NCI-H2171 (cell line): ENCODE results near the gene MLC1.

ENCODE experiments used
- DNase-seq: peaks from one replicate; lab custom pipeline; 2025; lab: John Stamatoyannopoulos, UW

The MLC1 gene

DNA sequence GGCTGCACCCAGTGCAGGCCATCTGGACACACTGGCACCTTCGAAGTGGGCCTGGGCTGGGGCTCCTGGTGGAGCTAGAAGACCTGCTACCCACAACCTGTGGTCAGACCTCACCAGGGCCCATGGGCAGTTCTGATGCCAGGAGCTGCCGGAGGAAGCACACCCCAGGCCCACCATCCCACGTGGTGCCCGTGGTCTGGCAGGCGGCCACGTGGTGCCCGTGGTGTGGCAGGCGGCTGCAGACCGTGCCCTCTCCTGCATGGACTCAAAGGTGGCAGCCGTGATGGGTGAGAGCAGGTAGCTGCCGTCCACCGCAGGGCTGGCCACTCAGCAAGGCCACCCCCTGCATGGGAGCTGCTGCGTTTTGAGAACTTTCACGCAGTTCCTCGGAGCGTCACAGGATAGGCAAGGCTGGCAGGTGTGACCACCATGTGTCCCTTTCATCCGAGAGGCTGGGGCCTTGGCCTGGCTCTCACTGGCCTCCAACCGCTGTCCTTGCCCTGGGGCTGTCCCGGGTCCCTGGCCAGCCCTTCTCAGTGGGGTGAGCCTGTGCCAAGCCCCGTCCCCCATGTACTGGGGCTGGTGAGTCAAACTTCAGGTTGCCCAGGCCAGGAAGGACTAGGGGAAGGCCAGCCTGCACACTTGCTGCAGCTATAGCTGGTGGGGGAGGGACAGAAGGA is 68.8 kb downstream of the MLC1 start:
- DNase-seq: no peak

DNA sequence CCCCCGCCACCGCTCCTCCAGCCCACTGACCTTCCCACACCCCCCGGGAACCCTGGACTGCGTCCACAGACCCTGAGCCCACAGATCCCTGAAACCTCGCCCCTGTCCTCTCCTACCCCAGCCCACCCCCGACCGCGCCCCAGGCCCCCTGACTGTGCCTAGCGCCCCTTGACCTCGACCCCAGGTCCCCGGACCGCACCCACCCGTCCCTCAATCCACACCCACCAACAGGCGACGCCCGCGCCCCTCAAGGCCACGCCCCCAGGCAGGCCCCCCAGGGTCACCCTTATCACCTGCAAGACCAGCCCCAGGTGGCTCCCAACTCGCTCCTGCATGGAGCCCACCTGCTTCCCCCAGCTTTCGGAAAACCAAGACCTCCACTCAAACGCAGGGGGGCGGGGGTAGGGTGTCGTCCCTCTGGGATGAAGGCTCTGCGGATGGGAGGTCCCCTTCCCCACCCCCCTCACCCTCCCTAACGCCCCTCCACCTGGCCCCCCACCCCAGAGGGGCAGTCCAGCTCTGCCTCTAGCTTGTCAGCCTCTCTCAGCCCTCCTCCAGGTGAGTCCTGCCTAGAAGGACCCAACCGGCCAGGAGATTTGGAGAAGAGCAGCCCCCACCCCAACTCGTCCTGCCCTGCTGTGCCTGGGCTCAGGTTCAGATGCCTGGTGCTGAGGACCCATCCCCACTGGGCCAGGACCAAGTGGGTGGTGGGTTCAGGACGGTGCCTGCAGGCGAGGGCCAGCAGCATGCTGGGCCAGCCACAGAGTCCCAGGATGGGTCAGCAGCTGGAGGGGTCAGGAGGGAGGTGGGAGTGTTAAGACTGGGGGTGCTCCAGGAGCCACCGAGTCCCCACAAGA is 69.5 kb downstream of the MLC1 start:
- no peak for DNase-seq

DNA sequence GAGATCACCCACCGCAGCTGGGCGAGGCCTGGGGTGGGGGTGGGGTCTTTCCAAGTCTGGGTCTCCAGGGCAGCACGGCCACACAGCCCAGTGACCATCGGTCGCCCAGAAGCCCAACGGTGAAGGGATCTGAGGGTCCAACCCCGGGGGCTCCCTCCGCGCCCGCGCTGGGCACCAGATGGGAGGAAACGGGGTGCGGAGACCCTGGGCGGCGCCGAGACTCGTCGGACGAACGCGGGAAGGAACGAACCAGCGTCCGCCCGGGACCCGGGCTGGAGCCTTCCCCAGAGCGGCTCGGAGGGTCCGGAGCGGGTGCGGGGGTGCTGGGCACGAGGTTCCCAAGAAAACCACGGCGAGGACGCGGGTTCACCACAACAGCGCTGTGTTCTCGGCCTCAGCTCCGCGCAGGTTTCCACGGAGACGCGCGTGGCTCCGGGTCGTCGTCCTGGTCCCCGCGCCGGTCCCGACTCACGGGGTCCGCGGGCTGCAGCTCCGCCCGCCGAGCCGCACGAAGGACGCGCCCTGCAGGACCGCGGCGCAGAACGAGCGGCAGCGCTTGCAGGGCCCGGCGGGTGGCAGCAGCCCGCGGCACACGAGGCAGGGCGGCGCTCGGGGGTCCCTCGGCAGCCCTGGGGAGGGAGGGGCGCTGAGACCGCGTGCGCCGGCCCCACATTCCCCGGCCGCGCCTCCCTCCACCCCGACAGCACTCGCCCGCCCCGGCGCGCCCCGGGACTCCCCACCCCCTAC is 70.4 kb downstream of the MLC1 start:
- no peak for DNase-seq

DNA sequence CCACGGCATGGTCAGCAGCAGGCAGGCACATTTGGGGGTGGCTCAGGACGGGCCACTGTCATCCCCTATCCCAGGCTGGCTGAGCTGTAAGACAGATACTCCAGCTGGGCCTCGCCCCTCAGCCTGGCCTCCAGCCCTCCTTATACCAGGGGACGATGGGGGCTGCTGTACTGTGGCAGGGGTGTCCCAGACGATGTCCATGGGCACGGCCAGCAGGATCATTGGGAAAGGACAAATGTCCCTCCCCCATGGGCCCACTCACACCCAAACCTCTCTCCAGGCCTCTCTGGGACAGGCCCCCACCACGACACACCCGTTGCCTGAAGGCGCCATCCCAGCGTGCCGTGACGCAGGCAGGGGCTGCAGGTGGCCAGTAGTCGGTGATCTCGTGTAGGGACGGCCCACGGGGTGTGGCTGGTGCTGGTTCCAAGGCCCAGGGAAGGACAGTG is 71.1 kb downstream of the MLC1 start:
- DNase-seq: no peak

DNA sequence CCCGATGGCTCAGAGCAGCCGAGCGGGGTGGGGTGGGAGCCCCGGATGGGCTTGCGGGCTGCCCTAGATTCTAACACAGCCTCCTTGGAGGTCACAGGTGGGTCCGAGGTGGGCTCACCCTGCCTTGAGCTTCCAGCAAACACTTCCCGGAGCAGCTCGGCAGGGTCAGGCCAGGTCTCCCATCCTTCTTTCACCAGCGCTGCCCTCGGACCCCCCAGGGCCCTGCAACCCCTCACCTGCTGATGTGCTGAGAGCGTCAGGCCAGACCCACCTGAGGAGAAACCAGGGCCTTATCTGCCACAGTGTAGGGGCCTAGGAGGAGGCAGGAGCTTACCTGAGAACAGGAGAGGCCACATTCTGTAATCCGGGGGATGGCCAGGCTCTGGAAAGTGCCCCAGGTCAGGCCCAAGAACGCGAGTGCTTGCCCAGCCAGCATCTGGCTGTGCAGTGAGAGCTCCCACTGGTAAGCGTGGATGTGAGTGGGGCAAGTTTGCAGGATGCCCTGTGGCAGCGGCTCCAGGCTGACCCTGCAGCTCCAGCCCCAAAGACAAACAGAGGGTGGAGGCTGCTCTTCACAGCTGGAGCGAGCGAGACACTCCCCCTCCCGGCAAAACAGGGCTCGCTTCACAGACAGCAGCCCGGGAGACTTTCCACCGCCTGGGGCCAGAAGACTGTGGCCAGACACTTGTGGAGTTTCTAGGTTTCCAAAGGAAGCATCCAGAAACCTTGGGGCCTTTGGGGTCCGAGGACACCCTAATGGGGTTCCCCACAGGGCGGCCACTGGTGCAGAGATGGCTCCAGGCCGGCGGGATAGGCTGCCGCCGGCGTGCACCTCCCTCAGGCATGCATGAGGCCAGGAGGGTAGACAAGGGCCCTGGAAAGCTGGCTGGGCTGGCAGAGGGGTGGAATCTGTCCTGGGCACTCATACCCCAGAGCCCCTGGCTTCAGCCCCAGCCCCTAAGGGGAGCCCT is 72.7 kb downstream of the MLC1 start, which contains the start of gene IL17REL:
IL17REL (minus strand) TSS at position 555 of the 971 bp plus-strand sequence; CDS start at position 436, 119 bp downstream.
- no peak for DNase-seq

DNA sequence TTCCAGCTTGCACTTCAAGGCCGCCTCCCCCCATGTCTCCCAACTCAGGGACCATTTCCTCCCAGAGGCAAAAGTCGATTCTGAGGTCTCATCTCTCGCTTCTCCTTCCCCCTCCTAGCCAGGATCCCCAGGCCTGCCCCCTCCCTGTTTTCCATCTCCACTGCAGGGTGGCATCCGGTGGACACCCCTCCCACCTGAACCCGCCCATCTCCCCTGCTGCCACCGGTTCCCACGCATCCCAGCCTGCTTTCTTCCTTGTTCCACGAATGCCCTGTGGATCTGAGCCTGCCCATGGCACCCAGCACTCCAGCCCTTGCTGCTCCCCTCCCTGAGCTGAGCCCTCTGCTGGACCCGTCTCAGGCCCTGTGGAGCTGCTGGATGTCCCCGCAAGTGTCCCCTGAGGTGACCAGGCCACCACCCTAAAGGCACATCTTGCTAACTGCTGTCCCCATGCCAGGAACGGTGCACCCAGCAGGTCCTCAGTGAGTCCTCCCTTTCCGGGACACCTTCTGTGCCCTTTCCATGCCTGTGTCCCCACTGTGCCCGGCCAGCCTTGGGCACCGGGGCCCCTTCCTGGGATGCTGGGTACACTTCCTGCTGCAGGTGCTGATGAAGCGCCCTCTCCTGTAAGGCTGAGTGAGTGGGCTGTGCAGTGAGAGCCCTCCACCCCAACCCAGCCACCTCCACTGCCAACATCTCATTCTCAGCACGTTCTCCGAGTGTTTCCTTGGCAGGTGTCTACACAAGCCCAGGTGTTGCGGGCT is 73.6 kb downstream of the MLC1 start:
- DNase-seq: no peak

DNA sequence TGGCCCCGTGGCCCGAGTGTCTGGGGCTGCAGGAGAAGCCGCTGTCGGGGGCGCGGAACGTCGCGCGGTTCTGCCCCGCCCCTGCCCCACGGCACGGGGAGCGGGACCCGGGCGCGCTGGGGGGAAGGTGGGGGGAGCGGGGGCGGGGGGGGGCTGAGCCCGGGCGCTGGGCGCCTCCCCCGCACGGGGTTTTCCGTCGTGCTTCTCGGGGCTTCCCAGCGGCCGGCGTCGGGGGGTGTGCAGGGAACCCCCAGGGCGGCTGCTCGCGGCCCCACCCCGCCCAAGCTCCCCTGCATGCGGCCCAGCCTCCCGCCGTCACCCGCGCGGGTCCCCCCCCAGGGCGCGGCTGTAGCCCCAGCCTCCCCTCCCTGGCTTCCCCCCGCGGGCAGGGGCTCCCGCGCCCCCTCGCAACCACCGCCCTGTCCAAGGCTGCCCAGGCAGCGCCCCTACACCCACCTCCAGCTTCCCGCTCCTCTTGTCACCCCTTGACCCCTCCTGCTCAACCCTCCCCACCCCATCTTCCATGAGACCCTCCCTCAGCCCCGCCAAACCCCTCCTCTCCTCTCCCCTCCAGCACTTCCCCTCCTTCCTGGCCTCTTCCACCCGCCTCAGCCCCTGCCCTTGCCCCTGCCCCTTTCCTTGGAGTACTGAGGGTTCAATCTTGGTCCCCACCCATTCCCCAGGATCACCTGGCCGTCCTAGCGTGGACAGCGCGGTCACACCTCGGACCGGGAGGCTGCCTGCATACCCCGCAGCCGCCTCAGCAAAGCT is 74.4 kb downstream of the MLC1 start:
- DNase-seq: no peak

DNA sequence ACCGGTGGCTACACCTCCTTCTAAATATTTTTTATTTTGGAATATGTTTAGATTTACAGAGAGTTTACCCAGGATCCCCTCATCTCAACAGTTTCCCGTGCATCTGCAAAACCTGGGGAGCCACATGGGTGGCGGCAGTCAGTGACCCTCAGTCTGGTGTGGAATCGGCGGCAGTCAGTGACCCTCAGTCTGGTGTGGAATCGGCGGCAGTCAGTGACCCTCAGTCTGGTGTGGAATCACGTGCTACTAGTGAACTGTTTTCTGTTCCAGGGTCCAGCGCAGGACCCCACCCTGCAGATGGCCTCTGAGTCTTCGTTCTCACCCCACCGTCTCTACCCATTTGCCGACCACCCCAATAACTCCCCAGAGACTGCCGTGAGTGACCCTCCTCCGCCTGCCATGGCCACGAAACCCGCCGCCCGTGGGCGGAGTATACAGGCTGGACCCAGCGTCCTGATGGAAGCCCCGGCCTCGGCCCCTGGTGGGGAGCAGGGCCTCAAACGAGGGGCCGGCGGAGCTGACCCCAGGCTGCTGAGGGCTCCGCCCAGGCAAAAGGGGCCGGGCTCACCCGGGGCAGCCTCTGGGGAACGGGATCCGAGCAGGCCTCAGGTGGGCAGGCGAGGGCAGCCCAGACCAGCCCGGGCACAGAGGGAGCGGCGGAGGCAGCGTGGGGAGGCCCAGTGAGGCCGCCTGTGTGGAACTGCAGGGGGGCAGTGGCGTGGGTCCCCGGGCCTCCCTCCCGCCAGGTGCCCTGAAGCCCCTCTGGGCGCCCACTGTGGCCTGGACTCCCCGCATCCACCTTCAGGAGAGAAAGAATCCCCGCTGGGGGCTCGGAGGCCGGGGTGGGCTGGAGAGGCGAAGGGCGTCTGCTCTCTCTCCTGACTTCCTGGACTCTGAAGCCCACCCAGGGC is 75.2 kb downstream of the MLC1 start:
- no peak for DNase-seq
